Uterus (tissue), 2 donors: Measurements from ENCODE around the gene ACP3.

Source experiments
- CTCF ChIP-seq, 4 experiments: fragments of 200-600 bp in 2 of 4; fragments of 450-650 bp in 2 of 4; sonication (generic) in 2 of 4; IDR thresholded peaks; one replicate each; pipeline ENCODE4 v1.5.1; 2016 to 2019; ENCODE audit warnings: antibody characterized with exemption in 4 of 4, mild to moderate bottlenecking in 2 of 4, moderate library complexity in 1 of 4
- POLR2A ChIP-seq, 2 donors: fragments of 450-650 bp; IDR thresholded peaks; one replicate each; pipeline ENCODE4 v1.6.1; 2016; ENCODE audit warnings: antibody characterized with exemption in 2 of 2, mild to moderate bottlenecking in 1 of 2, moderate library complexity in 1 of 2

- TF ChIP-seq POLR2A (IDR thresholded peaks at IDR 0.05), result no peak
- TF ChIP-seq CTCF (IDR thresholded peaks at IDR 0.05), result no peak
These were observed 27.9 kb upstream of the ACP3 start for GRCh38 chr3:132289316-132289715.
